SK-N-MC (cell line): ENCODE results near the gene OAS1.

Experiments used
- EZH2 ChIP-seq: fragments of 200-600 bp; sonication (generic); IDR thresholded peaks from one replicate; pipeline ENCODE4 v1.6.1; 2017; ENCODE audit warnings: antibody characterized with exemption
- POLR2AphosphoS5 ChIP-seq: IDR thresholded peaks from 2 replicates; pipeline ENCODE4 v1.6.1; 2012; ENCODE audit warnings: mild to moderate bottlenecking, low read depth, low read length, borderline replicate concordance

DNA sequence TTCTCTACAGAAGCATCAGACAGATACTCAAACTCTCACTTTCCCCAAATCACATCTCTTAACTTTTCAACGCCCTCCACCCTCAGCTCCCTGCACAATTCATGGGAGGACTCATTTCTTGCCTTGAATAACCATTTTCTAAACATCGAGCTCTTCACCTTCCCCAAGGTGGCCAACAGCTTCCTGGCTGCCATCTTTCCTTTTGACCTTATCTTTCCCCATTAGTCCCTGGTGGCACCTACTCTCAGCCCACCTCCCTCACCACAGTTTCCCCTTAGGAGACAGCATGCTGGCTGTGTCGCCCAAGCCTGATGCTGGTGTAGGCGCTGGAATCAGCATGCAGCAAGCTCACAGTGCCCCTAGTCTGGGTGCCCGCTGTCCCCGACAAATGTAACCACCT lies 8.4 kb upstream of the OAS1 start:
- TF ChIP-seq EZH2, result no peak
- TF ChIP-seq POLR2AphosphoS5, result no peak
